ENCODE results near the gene ACBD4. TPM values are rescaled to one million over a fixed set of nuclear protein-coding genes. Genes with fewer than 3 reads are reported as not detected.

ACBD4 gene
- total and polyA plus RNA-seq, 2 experiments from 2014 or later = 8.2 to 13.7 TPM

GRCh38 chr17:45096141-45096540 lies 39.3 kb upstream of the ACBD4 start:
- Histone ChIP-seq H3K9me2 (replicated peaks; ENCODE audit: insufficient read depth) (no peaks in the 10 kb centered on the region), H3K27ac (no peak overlapping the region), H2AFZ (no peak overlapping the region), H3K4me2 (no peak overlapping the region), H3K4me1 (ENCODE audit: insufficient read depth) (peaks cover 21% of the 10 kb centered on the region), H3K27me3 (no peaks in the 10 kb centered on the region), H3K4me3 (no peak overlapping the region), H3K36me3 (replicated peaks; ENCODE audit: insufficient read depth, low read depth) (no peaks in the 10 kb centered on the region), H3K79me2 (peaks cover 5% of the 10 kb centered on the region), H4K20me1 (ENCODE audit: insufficient read depth, poor library complexity, severe bottlenecking) (no peaks in the 10 kb centered on the region), H3K9me3 (ENCODE audit: low read depth) (no peaks in the 10 kb centered on the region)
- 89% methylated on average over 3 of the region's 3 CpGs for WGBS (ENCODE audit: low lambda C conversion rate, missing lambda C conversion rate)
- TF ChIP-seq CTCF (IDR thresholded peaks at IDR 0.05; ENCODE audit: poor library complexity) (peak; percentile 51), EZH2 (IDR thresholded peaks at IDR 0.05; ENCODE audit: borderline replicate concordance) (no peak), EZH2phosphoT487 (IDR thresholded peaks at IDR 0.05; ENCODE audit: low read depth, severe bottlenecking, unreplicated experiment) (no peak)
- peak; percentile 40 for DNase-seq (ENCODE audit: low spot score)

GRCh38 chr17:45096926-45097325 lies 38.6 kb upstream of the ACBD4 start:
- WGBS (ENCODE audit: low lambda C conversion rate, missing lambda C conversion rate) = 95% methylated on average over 11 of the region's 11 CpGs
- H3K27me3 ChIP-seq = no peaks in the 10 kb centered on the region
- no peak overlapping the region for H3K4me2 ChIP-seq
- no peaks in the 10 kb centered on the region for H3K9me3 ChIP-seq (ENCODE audit: low read depth)
- H3K79me2 ChIP-seq = peaks cover 3% of the 10 kb centered on the region
- no peaks in the 10 kb centered on the region for H3K9me2 ChIP-seq (replicated peaks; ENCODE audit: insufficient read depth)
- peak; percentile 6 for DNase-seq (ENCODE audit: low spot score)
- TF ChIP-seq EZH2phosphoT487 (IDR thresholded peaks at IDR 0.05; ENCODE audit: low read depth, severe bottlenecking, unreplicated experiment) (no peak), CTCF (IDR thresholded peaks at IDR 0.05; ENCODE audit: poor library complexity) (no peak), EZH2 (IDR thresholded peaks at IDR 0.05; ENCODE audit: borderline replicate concordance) (no peak)
- no peaks in the 10 kb centered on the region for H4K20me1 ChIP-seq (ENCODE audit: insufficient read depth, poor library complexity, severe bottlenecking)
- peaks cover 29% of the 10 kb centered on the region for H3K4me1 ChIP-seq (ENCODE audit: insufficient read depth)
- H3K4me3 ChIP-seq = no peak overlapping the region
- H3K27ac ChIP-seq = no peak overlapping the region
- H3K36me3 ChIP-seq (replicated peaks; ENCODE audit: insufficient read depth, low read depth) = no peaks in the 10 kb centered on the region
- no peak overlapping the region for H2AFZ ChIP-seq

- Histone ChIP-seq H3K4me3 (no peak overlapping the region), H3K27me3 (no peaks in the 10 kb centered on the region), H4K20me1 (ENCODE audit: insufficient read depth, poor library complexity, severe bottlenecking) (no peaks in the 10 kb centered on the region), H3K4me2 (no peak overlapping the region), H3K27ac (peak overlapping the region; percentile 9), H3K9me2 (replicated peaks; ENCODE audit: insufficient read depth) (no peaks in the 10 kb centered on the region), H3K4me1 (ENCODE audit: insufficient read depth) (peaks cover 34% of the 10 kb centered on the region), H2AFZ (no peak overlapping the region), H3K9me3 (ENCODE audit: low read depth) (no peaks in the 10 kb centered on the region), H3K79me2 (peaks cover 3% of the 10 kb centered on the region), H3K36me3 (replicated peaks; ENCODE audit: insufficient read depth, low read depth) (no peaks in the 10 kb centered on the region)
- TF ChIP-seq CTCF (IDR thresholded peaks at IDR 0.05; ENCODE audit: poor library complexity) (no peak), EZH2phosphoT487 (IDR thresholded peaks at IDR 0.05; ENCODE audit: low read depth, severe bottlenecking, unreplicated experiment) (no peak), EZH2 (IDR thresholded peaks at IDR 0.05; ENCODE audit: borderline replicate concordance) (no peak)
- 91% methylated on average over 13 of the region's 13 CpGs for WGBS (ENCODE audit: low lambda C conversion rate, missing lambda C conversion rate)
- peak; percentile 3 for DNase-seq (ENCODE audit: low spot score)
These were observed 37.2 kb upstream of the ACBD4 start for GRCh38 chr17:45098081-45098868.
